Activated CD4-positive, alpha-beta T cell treated with anti-CD3 and anti-CD28 coated beads, Interleukin-2, amount 50 U/mL, for 48 hours (primary cell): Measurements from ENCODE around the gene CARD11.

ENCODE experiments used
- DNase-seq, 2 experiments: peaks; one replicate each; pipeline ENCODE4 v3.0.0-alpha.2; 2020

CARD11 gene

DNA sequence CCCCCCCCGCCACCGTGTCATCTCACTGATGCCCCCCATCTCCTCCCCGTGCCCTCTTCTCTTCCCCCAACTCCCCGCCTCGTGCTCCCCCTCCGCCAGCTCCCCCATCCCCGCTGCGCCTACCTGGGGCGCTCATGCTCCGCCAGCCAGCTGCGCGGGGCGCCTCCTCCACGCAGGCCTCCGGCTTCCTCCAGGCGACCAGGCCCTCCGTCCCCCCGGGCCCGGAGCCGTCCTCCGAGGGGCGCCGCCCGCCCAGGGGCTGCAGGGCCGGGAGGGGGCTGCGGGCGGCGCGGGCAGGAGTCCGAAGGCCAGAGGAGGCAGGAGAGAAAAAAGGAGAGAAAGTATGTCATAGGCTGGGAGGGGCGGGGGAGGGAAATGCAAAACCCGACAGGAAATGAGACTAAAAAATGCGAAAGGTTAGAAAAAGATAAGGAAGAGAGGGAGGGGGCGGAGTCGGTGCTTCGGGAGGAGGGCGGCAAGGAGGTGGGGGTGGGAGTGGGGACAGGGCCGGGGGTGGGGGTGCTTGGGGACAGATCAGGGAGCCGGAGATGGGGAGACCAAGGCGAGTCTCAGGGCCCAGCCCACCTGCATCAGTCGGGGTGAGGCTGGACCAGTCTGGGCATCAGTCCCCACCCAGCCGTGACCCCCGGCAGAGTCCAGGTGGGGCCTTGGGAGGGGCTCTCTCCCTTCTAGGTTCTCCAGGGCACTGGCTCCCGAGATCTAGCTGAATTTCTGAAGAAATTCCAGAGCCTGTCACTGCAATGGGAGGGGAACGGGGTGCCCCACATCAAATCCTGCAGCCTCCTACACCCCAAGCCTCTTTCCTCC, at the start of gene CARD11:
TSS of gene CARD11 (minus strand) at position 324 of the 828 bp plus-strand sequence. CDS start 85,361 bp downstream, outside the sequence.
- peak; percentile 65 to 71 for DNase-seq

DNA sequence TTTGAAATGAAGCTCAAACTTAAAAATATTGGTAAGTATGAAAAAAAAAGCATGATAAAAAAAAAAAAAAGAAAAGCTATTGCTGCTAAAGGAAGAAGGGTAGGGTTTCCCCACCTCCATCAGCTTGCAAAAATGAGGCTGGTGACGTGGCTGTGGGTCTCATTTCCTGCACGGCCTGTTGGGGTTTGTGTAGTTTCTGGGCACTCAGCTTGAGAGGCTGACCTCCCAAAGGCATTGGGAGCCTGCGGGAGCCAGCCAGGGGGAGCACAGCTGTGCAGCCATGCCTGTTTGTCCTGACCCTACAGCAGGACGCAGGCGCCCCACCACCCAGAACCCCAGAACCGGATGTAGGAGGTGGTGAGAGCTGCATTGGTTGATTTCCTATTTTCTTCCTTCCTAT, 48.8 kb upstream of the CARD11 start:
- peak; percentile 71 to 80 for DNase-seq

DNA sequence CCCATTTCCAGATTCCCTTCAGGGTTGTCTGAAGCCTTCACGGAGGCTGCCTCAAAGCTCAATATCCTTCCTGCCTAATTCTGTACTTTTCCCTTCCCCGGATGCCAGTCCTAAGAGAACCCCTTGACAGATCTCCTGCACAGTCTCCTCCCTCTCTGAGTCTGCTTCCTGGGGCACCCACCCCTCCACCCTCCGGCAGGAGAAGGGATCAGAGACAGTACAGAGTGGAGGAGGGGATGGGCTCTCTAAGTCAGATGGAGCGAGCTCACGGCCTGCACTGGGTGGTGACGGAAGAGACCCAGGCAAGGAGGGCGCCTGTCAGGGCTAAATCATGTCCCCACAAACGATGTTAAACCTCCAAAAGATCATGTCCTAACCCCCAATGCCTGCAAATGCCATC, 48.0 kb upstream of the CARD11 start:
- DNase-seq, result no peak

DNA sequence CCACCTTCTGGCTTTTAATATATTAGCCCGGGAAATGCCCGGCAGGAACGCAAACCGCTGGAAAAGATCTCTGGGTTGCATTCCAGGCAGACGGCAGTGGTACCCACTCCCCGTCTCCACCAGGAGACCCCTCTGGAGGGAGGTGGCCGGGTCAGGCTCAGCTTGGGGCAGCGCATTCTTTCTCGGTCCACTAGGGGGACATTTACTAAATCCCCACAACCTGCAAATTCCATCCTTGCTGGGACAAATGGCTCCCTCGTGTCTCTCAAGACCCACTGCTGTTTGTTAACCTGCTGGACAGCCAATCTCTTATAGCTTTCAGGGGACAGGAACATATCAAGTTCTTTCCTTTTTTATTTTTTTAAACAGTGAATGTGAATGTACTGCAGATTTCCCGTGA, 45.8 kb upstream of the CARD11 start:
- DNase-seq, result no peak

DNA sequence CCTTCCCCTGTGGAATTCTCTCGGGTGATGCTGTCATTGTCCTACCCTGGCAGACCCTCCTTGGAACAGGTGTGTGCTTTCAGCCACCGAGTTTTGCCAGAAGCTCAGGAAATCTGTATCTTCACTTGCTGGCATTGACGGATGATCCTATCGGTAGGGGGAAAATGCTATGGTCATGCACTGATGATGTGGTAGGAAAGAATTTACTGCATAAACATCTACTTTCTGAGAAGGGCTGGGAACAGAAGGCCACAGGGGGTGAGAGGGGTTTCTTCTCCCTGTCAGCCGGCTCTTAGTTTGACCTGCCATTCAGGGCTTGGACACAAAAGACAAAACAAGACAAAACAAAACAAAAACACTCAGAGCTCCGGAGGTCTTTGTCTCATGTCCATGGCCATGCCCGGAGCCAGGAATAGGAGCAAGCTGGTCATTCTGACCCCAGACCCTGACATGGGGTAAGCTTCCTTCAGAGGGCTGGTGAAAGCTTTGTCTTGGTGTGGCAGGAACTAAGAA, 43.6 kb upstream of the CARD11 start:
- DNase-seq, result no peak

DNA sequence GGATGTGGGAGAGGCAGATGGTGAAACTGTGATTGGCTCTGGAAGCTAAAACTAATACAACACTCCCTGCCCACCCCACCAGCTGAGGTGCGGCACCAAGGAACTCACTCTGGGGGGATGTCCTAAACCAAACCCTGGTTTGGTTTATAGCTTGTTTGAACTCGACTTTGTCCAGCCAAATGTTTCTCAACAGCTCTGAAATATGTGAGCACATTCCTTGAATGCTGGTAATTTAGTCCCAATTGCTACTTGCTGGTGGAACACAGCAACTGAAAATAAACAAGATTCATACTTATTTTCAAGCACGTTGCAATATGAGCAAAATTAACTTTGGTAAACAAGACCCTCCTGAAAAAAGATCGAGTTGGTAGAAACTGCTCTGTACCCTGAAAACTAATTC, 39.7 kb upstream of the CARD11 start:
- no peak for DNase-seq

DNA sequence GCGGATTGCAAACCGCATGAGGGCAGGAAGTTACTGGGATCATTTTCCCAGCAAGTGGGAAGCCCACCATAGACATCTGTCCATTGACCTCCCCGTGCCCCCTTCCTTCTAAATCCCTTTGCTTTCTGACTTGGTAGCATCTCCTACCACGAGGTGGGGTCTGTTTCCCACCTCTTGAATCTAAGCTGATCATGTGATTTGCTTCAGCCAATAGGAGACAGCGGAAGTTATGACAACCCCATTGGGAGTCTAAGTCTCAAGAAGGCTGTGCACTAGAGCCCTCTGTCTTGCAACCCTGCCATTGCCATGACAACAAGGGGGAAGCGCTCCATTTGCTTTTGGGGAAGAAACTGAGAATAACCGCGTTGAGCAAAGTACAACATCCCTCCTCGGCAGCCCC, 39.2 kb upstream of the CARD11 start:
- DNase-seq, result no peak

DNA sequence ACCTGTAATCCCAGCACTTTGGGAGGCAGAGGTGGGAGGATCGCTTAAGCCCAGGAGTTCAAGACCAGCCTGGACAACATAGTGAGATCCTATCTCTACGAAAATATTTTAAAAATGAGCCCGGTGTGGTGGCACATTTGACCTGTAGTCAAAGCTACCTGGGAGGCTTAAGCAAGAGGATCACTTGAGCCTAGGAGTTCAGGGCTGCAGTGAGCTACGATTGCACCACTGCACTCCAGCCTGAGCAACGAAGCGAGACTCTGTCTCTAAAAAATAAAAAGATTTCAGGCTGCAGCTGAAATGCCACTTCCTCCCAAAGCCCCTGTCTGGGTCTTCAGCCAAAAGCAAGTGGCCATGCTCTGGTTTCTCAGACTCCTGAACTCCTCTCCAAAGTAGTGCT, 38.7 kb upstream of the CARD11 start:
- DNase-seq, result no peak

DNA sequence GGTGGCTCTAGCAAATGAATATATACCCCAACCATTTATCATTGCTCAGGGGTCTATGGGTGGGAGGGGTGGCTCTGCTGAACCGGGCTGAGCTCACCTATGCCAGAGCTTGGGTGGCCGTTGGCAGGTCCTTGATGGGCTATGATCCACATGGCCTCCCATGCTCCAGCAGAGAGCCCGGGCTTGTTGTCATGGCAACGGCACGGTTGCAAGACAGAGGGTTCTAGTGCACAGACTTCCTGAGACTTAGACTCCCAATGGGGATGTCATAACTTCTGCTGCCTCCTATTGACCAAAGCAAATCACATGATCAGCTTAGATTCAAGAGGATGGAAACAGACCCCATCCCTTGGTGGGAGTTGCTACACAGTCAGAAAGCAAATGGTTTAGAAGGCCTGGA, 36.4 kb upstream of the CARD11 start:
- DNase-seq, result no peak

DNA sequence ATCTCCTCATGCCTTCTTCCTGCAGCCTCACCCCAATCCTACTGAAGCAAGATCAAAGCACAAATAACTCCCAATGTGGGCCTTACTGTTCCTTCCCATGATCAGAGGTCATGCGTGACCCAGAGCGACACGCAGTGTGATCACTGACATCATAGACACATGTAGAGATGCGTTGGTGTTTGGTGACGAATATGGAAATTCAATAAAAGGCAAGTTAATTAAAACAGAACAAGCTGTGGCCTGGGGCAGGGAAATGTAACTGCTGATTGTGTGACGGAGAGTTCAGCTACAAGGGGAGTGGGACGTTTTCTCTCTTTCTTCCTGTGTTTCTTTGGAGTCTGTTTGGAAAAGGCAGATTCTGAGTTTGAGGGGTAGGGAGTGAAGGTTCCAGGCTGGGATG, 34.8 kb upstream of the CARD11 start:
- DNase-seq, result no peak

DNA sequence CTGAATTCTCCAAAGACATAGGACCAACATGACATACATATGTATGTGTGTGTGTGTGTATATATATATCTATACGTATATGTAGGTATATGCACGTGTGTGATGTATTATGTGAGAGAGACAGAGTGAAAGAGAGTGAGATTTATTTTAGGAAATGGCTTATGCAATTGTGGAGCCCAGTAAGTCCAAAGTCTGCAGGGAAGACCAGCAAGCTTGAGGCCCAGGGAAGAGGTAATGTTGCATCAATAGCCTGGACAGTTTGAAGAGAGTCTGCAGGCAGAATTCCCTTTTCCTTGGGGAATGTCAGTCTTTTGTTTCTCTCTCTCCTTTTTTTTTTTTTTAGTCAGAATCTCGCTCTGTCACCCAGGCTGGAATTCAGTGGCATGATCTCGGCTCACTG, 33.0 kb upstream of the CARD11 start:
- DNase-seq, result no peak

DNA sequence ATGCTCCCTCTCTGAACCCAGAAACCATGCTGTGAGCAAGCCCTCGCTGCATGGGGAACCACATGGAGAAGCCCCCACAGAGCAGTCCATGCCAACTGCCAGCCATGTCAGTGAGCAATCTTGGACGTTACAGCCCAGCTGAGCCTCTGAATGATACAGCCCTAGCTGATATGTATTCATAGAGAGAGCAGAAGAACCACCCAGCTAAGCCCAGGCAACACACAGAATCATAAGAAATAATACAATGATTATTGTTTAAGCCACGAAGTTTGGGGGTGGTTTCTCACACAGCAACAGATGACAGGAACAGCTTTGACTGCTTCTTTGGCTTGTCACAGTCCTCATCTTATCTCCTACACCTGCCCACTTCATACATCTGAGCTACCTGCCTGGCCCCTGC, 32.5 kb upstream of the CARD11 start:
- DNase-seq, result no peak

DNA sequence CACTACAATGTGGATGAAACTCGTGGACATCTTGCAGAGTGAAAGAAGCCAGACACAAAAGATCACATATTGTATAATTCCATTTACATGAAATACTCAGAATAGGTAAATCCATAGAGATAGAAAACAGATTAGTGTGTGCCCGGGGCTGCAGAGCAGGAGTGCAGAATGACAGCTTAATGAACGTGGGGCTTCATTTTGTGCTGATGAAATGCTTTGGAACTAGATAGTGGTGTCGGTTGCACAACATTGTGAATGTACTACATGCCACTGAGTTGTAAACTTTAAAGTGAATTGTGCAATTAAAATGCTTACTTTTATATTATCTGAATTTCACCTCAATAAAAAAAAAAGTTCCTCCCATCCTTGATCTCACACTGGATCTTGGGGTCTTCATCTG, 31.8 kb upstream of the CARD11 start:
- DNase-seq, result no peak

DNA sequence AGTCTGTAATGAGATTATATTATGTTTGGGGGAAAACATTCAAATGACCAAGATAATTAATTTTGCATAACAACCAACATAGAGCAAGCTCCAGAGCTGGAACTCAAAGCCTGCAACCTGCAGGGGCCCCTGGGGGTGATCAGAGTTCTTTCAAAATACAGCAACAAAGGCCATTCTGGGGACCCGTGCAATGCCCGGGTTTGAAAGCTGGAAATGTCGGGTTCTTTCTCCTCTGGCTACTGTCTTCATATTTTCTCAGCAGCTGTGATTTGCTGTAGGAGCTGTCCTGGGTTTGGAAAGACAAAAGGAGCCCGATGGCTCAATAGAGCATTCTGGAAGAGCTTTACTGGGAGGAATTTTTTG, 30.8 kb upstream of the CARD11 start:
- DNase-seq, result no peak

DNA sequence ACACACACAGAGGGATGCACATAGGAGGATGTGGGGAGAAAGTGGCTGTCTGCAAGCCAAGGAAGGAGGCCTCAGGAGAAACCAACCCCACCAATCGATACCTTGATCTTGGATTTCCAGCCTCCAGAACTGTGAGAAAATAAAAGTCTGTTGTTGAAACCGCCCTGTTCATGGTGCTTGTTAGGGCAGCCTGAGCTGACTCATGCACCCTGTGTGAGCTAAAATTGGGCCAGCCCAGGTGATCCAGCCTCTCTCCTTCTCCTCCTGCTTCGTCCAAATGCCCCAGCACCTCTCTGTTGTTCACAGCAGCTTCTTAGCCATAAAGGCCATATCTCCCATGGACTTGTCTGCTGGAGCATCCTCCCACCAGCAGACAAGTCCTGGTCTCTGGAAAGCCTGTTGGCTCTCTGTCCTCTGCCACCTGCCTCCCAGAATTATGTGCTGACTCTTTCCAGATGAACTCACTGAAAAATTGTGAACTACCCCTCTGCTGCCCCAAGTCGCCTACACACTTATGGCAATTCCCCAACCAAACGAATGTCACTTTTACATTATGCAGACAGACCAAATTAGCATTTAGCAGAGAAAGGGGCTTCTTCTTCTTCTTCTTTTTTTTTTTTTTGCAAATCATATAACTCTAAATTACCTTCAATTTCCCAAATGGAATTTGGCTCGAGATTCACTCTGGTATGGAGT, 30.2 kb upstream of the CARD11 start:
- no peak for DNase-seq

DNA sequence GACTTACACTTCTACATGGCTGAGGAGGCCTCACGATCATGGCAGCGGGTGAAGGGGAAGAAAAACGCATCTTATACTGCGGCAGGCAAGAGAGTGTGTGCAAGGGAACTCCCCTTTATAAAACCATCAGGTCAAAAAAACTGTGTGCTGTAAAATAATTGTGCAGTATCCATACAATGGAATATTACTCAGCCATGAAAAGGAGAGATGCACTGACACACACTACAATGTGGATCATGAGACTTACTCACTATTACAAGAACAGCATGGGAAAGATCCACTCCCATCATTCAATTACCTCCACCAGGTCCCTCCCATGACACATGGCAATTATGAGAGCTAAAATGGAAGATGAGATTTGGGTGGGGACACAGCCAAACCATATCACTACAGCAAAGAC, 27.2 kb upstream of the CARD11 start:
- DNase-seq, result no peak

DNA sequence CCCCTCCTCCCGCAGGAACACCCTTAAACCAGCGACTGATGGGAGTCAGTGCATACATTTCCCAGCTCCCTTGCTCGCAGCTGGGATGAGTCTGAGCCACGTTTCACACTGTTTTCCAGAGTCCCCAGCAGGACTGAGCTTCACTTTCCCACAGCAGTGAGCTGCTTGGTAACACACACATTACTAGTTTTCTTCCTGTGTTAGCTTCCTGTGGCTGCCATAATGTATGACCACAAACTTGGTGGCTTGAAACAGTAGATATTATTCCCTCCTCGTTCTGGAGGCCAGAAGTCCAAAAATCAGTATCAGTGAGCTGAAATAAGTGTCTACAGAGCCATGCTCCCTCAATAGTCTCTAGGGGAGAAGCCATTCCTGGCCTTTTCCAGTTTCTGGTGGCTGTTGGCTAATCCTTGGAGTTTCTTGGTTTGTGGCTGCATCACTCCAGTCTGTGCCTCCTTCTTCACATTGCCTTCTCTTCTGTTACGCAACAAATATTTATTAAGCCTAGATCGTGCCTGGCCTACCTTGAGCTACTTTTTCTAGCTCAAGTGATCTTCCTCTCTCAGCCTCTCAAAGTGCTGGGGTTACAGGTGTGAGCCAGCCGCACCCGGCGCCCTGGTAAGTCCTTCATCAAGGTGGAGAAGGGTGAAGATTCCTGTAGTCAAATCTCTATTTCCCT, 26.2 kb upstream of the CARD11 start:
- DNase-seq, result no peak

DNA sequence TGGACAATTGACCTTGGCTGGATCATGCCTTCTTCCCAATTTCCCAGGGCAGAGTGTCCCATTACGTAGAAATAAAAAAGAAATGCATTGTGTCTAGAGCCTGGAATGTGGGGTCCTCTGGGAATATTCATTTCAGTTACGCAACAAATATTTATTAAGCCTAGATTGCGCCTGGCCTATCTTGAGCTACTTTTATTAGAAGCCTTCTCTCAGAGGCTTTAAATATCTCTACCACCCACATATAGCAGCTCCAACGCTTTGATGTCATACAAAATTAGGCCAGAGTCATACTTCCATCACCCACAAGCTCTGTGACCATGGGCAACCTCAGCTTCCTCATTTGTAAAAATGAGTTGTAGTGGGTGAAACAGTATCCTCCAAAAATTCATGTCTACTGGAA, 24.9 kb upstream of the CARD11 start:
- no peak for DNase-seq

DNA sequence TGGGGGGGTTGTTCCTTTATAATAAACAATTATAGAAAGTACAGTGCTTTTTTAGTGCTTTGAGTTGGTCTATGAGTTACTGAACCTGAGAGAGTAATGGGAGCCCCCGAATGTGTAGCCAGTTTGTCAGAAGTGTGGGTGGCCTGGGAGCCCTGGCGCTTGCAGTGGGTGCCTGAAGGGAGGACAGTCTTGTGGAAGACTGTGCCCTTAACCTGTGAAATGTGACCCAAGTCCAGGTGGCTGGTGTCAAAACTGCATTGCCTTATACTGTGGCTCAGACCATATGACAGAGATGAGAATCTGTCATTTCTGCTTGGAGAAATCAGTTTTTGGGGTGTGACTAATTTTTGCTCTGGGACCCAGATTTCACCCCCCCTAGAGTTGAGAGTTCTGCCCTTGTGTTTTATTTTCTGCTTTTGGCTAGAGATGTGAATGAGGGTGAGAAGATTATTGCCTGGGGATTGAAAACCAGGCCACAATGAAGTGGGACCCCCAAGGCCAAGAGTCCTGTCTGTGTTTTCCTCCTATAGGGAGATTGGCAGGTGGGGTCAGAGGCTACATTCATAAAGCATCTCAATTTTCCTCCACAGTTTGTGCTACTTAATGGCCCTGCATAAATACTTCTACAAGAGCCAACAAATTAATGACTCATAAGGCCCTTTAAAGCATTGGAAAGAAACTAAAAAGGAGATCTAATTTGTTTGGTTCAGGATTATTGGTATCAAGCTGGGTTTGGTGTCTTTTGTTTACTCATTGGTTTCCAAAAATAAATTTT, 24.1 kb upstream of the CARD11 start:
- no peak for DNase-seq

DNA sequence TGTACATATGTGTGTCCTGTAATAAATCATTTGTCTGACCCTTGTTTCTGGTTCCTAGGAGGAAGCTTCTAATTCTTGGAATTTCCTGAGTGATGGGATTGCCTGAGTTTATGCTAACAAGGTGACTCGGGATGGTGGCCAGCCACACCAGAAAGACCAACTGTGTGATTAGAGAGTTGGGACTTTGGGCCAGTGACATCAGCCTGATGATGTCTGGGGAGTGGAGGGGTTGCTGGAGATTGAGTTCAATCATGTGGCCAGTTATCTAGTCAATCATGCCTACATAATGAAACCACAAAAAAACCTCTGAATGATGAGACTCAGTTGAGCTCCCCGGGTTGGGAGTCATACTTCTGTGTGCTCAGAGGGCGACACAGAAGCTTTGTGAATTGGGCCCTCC, 23.5 kb upstream of the CARD11 start:
- DNase-seq, result peak in 1 of 2 experiments; percentile 28

DNA sequence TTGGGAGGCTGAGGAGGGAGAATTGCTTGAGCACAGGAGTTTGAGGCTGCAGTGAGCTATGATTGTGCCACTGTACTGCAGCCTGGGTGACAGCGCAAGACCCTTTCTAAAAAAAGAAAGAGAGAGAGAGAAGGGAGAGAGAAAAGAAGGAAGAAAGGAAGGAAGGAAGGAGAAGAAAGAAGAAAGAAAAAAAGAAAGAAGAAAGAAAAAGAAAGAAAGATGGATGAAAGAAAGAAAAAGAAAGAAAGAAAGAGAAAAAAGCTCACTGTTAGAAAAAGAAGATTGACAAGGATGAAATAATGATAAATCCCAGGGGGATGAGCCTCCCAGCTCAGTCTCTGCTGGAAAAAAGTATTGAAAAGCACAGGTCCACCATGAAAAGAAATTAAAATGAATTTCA, 22.8 kb upstream of the CARD11 start:
- no peak for DNase-seq

DNA sequence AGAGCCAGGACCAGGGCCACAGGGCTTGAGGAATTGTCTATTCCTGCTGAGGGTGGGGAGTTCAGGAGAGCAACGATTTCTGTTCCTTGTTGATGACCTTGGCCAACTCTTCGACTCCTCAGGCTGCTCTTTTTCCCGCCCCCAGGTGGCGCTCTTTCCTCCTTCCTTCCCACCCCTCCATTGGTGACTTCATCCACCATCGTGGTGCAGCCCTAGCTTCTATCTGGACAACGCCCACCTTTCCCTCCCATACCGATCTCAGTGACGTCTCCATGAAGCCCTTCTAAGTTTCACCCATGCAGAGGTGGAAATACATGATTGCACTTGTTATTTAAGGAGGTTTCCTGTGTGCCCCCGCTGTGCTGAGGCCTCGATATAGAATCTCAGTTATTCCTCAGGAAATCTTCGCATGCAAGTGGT, 22.1 kb upstream of the CARD11 start:
- peak; percentile 74 to 81 for DNase-seq

DNA sequence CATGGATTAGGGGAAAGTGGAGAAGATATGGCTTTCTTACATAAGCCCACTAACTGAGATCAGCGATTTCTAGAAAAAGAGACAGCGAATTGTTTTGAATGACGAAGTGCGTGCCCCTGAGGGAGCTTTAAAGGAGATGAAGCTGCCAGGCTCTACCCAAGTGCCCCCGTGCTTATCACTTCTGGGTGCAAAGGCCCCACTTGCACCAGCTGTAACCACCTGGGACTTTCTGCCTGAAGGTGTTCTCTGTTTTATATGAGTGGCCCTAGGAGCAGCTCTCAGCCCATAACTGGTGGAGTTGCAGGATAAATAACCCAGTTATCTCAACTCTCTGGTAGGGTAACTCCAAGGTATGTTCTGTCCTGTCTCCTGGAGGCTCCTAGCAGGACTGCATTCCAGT, 20.4 kb upstream of the CARD11 start:
- DNase-seq, result peak in 1 of 2 experiments; percentile 8
